ENCODE data around the gene PLEKHM3. TPM values are rescaled to one million over a fixed set of nuclear protein-coding genes. Genes with fewer than 3 reads are reported as not detected.

Gene PLEKHM3
- total and polyA plus RNA-seq, 2 of the 13 experiments (the other 11 are each of a cell fraction or from before 2014, with no cell fraction given) = 4.5 to 4.7 TPM

GRCh38 chr2:207782238-207783030 is 242.9 kb downstream of the PLEKHM3 start (continued):
- TF ChIP-seq SALL2 (CRISPR knock-in tag; IDR thresholded peaks at IDR 0.05) (no peak), ZFX (CRISPR knock-in tag; IDR thresholded peaks at IDR 0.05; ENCODE audit: low read depth) (peak; percentile 68; the same call in 1 of the 2 replicates), ZC3H4 (CRISPR knock-in tag; IDR thresholded peaks at IDR 0.05; ENCODE audit: borderline replicate concordance) (no peak), ZNF30 (CRISPR knock-in tag; IDR thresholded peaks at IDR 0.05) (no peak), CHD2 (IDR thresholded peaks at IDR 0.05; ENCODE audit: low read depth, low read length) (no peak), STAT5B (CRISPR knock-in tag; IDR thresholded peaks at IDR 0.05) (no peak), RARG (CRISPR knock-in tag; IDR thresholded peaks at IDR 0.05; ENCODE audit: low read depth) (no peak), PBX3 (CRISPR knock-in tag; IDR thresholded peaks at IDR 0.05; ENCODE audit: borderline replicate concordance) (no peak), HNRNPUL1 (IDR thresholded peaks at IDR 0.05; ENCODE audit: low read depth, low read length) (no peak), ZNF574 (CRISPR knock-in tag; IDR thresholded peaks at IDR 0.05) (0 out of 2 replicates have a peak, but pooled peaks have one; percentile 45), ZNF503 (CRISPR knock-in tag; IDR thresholded peaks at IDR 0.05) (no peak), FOXA1 (IDR thresholded peaks at IDR 0.05) (peak; percentile 52), FOXA1 (CRISPR knock-in tag; IDR thresholded peaks at IDR 0.05) (peak; percentile 99), ZNF205 (CRISPR knock-in tag; IDR thresholded peaks at IDR 0.05) (no peak), MED1 (CRISPR knock-in tag; IDR thresholded peaks at IDR 0.05) (peak; percentile 59; the same call in 1 of the 2 replicates), PLRG1 (conservative IDR thresholded peaks at IDR 0.05) (no peak), SIX1 (CRISPR knock-in tag; IDR thresholded peaks at IDR 0.05; ENCODE audit: borderline replicate concordance) (no peak)
- TF ChIP-seq, protein P1, sequence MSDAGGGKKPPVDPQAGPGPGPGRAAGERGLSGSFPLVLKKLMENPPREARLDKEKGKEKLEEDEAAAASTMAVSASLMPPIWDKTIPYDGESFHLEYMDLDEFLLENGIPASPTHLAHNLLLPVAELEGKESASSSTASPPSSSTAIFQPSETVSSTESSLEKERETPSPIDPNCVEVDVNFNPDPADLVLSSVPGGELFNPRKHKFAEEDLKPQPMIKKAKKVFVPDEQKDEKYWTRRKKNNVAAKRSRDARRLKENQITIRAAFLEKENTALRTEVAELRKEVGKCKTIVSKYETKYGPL (CRISPR knock-in tag; IDR thresholded peaks at IDR 0.05) = no peak
- TF ChIP-seq, protein P2, sequence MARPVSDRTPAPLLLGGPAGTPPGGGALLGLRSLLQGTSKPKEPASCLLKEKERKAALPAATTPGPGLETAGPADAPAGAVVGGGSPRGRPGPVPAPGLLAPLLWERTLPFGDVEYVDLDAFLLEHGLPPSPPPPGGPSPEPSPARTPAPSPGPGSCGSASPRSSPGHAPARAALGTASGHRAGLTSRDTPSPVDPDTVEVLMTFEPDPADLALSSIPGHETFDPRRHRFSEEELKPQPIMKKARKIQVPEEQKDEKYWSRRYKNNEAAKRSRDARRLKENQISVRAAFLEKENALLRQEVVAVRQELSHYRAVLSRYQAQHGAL (CRISPR knock-in tag; IDR thresholded peaks at IDR 0.05; ENCODE audit: not compliant biosample characterization) = no peak
- TF ChIP-seq, protein P3, sequence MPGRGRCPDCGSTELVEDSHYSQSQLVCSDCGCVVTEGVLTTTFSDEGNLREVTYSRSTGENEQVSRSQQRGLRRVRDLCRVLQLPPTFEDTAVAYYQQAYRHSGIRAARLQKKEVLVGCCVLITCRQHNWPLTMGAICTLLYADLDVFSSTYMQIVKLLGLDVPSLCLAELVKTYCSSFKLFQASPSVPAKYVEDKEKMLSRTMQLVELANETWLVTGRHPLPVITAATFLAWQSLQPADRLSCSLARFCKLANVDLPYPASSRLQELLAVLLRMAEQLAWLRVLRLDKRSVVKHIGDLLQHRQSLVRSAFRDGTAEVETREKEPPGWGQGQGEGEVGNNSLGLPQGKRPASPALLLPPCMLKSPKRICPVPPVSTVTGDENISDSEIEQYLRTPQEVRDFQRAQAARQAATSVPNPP (CRISPR knock-in tag; IDR thresholded peaks at IDR 0.05) = no peak
- TF ChIP-seq, protein P4, sequence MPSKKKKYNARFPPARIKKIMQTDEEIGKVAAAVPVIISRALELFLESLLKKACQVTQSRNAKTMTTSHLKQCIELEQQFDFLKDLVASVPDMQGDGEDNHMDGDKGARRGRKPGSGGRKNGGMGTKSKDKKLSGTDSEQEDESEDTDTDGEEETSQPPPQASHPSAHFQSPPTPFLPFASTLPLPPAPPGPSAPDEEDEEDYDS (CRISPR knock-in tag; IDR thresholded peaks at IDR 0.05) = peak; percentile 55

All from HepG2 (cell line).